Effector CD4-positive, alpha-beta T cell (primary cell): Measurements from ENCODE around the gene PCCA.
"Not testable (repeated sequence)": the region's sequence is repeated elsewhere in the genome, so short reads cannot be mapped to it uniquely, and the experiment has no call there.

Experiments used
- DNase-seq: peaks from one replicate; pipeline ENCODE4 v3.0.0-alpha.2; 2020

Gene PCCA

DNA sequence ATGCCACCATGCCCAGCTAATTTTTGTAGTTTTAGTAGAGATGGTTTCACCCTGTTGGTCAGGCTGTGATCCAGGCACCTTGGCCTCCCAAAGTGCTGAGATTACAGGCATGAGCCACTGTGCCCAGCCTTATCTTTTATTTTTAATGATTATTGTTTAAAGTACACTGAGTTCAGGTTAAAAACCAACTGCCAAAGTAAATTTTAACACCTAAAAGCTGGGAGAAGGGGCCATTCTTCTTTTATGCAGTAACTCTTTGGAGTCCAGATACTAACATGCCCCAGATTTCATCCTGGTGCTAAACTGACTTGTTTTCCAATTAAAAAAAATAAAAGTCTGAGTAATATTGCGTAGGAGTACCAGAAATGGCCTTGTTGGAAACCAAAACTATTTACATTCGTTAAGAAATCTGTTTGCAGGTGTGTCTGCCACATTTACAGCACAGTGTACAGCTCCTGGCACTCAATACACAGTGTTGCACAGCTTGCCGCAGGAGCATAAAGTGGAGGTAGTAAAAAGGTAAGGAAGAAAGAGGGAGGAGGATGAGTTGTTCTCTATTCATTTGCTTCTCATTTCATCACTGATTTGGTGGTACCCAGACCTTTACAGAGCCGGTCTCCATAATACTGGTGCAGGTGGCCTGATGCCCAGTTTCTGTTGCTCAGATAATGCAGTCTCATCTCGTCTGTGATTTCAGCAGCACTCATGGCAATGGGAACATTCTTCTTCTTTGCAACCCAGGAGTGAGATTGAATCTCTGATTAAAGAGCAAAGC lies 108.9 kb downstream of the PCCA start:
- DNase-seq, result no peak

DNA sequence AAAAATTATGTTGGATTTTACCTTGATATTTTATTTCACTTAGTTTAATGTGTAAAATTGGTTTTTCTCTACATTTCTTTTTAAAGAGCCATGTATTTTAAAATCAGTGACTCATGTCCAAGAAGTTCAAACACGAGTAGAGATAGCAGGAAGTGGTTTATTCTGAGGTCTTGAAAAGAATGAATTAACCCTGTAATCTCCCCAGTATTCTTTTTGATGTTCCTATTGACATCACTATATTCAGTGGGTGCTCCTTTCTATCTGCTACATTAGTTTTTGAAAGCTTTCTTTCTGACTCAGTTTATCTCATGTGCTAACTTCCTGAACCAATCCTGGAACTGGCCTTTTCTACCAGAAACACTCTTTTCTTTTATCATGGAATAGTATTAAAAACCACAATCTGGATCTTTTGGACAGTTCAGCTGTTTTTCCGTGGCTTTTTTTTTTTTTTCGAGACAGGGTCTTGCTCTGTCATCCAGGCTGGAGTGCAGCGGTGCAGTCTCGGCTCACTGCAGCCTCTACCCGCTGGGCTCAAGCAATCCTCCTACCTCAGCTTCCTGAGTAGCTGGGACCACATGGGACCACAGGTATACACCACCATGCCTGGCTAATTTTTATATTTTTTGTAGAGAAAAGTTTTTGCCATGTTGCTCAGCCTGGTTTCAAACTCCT lies 114.9 kb downstream of the PCCA start:
- no peak for DNase-seq

DNA sequence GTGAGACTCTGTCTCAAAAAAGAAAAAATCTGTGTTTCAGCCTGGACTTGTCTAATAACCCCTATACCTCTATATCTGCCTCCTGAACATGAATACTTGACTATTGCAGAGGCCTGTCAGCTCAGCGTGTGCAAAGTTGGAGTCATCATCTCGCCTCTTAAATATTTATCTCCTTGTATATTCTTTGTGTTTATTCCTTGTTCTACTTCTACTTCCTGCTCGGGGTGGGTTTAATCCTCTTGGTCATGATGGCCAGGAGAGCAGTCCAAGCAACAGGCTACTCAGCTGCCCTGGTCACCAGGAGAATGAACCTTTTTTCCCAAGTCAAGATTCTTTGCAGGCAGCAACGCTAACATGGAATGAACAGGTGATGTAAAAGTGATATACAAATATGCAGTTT lies 119.1 kb downstream of the PCCA start:
- DNase-seq, result no peak

DNA sequence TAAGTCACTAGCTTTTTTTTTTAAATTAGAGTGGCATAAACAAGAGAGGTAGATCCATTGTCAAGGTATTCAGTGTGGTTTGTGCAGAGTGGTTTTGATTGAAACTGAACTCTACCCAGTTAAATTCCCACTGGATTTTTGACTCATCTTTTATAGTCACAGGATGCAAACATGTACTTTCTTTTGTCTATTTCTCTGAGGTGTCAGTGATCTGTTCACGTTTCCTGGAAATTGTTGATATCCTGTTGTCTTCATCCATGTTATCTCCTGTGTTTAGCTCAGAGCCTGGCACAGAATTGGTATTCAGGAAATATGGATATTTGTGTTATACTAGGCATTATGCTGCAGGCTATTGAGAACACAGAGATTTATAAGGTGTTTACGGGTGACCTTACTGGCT lies 119.7 kb downstream of the PCCA start:
- no peak for DNase-seq

DNA sequence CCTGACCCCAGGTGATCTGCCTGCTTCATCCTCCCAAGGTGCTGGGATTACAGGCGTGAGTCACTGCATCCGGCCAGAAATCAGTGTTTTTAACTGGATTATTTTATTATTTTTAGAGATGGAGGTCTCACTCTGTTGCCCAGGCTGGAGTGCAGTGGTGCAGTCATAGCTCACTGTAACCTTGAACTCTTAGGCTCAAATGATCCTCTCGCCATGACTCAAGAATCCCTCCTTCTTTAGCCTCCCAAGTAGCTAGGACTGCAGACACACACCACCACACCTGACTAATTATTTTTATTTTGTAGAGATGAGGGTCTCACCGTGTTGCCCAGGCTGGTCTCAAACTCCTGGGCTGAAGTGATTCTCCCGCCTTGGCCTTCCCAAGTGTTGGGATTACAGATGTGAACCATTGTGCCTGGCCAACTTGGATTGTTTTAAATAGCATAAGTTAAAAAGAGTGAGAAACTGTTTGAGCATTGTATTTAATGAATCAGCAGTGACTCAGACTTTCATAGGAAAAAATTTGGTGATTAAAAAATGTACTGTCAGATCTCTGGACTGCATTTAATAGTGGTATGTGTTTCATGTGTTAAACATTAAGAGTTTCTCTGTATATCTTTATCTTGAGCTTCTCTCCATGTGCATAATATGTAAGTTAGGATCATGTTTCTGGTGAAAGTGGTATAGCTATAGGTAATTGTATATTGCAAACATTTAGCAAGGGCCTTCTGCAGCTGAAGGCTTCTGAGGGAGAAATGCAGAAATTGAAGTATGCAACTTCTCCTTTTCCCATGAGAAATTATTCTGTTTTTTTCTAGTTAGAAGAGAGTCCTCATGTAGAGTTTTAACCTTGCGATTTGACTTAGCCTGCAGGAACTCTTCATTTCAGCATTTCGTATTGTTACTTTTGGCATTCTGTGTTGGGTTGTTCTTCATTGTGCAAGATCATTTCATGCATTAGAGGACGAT lies 121.2 kb downstream of the PCCA start:
- no peak for DNase-seq

DNA sequence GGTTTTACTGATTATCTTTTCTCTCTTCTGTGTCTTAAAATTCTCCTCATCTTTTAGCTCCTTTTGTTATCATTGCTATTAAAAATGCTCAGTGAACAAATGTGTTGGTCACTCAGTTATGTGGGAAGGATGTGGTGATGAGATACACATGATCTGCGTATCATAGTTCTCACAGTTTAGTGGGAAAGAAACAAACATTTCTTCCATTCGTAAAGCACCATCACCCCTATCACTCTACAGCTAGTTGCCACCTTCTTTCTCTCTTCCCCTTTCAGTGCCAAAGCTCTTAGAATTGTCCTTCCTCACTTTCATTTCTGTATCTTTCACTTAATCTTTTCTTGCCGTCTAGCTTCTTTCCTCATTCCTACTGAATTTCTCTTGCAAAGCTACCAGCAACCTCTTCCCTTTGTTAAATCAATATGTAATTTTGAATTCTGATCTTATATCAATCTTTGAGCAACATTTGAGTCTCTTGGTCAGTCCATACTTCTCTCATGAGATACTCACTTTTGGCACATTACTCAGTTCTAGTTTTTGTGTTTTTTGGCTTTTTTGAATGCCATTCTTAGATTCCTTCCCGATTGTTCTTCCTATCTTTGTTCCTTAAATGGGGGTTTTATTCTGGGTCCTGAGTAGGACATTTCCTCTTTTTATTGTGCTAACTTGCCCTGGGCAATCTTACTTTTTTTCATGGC lies 122.3 kb downstream of the PCCA start:
- DNase-seq, result no peak

DNA sequence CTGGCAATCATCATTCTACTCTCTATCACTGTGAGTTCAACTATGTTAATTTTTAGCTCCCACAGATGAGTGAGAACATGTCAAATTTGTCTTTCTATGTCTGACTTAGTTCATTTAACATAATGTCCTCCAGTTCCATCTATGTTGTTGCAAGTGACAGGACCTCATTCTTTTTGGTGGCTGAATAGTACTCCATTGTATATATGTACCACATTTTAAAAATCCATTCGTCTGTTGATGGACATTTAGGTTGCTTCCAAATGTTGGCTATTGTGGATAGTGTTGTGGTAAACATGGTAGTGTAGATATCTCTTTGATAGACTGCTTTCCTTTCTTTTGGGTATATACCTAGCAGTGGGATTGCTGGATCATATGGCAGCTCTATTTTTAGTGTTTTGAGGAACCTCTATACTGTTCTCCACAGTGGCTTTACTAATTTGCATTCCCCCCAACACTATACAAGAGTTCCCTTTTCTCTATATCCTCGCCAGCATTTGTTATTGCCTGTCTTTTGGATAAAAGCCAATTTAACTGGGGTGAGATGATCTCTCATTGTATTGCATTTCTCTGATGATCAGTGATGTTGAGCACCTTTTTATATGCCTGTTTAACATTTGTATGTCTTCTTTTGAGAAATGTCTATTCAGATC lies 124.1 kb downstream of the PCCA start:
- DNase-seq, result no peak

DNA sequence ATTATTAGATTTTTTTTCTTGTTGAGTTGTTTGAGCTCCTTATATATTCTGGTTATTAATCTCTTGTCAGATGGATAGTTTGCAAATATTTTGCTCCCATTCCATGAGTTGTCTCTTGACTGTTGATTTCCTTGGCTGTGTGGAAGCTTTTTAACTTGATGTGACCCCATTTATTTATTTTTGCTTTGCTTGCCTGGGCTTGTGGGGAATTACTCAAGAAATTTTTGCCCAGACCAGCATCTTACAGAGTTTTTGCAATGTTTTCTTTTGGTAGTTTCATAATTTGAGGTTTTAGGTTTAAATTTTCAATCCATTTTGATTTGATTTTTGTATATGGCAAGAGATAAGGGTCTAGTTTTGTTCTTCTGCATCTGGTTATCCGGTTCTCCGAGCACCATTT lies 124.7 kb downstream of the PCCA start:
- no peak for DNase-seq

DNA sequence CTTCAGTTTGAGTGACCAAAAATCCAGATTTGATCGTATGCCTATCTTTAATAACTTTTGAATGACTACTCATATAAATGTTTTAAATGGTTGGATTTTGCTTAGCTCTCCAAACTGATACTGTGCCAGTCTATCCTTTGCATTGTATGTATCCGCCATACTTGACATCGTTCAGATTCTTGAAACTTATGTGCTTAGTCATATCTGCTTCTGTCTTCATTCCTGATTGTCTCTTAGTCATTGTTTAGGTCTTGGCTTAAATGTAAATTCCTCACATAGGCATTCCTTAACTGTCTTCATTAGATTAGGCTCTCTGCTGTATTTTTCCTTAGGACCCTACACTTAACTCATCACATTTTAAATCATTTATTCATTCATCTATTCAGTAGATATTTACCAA lies 126.0 kb downstream of the PCCA start:
- DNase-seq, result no peak

DNA sequence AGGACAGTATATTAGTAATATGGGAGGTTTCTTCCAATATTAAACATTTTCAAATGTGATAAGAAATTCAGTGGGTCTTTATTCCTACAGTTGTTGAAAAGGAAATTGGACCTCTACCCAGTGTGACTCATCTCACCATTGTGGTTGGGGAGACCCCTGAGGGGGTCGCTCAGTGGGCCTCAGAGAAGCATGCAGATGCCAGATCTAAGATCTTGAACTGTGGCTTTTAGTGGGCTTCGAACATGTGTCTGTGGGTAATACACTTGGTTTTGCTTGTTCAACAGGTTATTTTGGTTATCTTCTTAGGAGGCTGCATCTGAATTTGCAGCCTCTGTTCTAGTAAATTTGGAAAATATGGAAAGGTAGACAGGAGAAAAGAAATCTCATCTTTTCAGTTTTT lies 132.3 kb downstream of the PCCA start:
- no peak for DNase-seq

DNA sequence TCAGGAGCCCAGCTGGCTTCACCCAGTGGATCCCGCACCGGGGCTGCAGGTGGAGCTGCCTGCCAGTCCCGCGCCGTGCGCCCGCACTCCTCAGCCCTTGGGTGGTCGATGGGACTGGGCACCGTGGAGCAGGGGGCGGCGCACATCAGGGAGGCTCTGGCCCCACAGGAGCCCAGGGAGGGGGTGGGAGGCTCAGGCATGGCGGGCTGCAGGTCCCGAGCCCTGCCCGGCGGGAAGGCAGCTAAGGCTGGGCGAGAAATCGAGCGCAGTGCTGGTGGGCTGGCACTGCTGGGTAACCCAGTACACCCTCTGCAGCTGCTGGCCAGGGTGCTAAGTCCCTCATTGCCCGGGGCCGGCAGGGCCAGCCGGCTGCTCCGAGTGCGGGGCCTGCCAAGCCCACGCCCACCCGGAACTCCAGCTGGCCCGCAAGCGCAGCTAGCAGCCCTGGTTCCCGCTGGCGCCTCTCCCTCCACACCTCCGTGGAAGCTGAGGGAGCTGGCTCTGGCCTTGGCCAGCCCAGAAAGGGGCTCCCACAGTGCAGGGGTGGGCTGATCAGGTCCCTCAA lies 135.2 kb downstream of the PCCA start:
- not testable (repeated sequence) for DNase-seq

DNA sequence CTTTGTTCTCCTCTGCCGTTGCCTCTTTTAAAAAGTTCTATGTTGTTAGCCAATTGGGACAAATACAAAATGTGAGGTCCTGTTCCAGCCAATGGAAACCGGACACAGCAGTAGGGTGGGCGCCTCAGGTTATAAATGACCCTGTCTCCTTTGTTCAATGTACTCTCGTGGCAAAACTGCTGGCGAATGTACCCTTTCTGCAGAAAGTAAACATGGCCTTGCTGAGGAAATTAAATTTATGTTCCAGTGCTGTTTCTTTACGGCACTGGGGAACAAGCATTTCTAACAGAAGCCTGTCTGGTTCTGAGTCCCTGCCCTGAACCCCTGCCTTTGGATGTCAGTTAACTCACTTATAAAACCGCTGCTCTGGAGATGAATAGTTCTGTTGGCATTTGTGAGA lies 140.7 kb downstream of the PCCA start:
- no peak for DNase-seq

DNA sequence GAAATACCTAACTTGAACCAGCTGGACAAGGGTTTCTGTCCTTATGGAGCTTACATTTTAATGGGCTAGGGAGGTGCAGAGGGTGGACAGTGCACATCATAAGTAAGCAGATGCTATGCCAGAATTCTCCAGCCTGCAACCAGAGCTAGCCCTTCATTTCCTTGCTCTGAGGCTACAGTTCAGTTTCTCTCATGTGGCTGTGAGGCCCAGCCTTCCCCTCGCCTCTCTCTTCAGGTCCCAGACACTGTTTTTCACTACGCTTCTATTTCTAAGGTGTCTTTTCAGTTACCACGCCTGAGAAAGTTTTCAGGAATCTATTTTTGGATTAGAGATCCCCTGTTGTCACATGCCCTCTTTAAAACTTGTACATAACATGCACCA lies 141.9 kb downstream of the PCCA start:
- no peak for DNase-seq

DNA sequence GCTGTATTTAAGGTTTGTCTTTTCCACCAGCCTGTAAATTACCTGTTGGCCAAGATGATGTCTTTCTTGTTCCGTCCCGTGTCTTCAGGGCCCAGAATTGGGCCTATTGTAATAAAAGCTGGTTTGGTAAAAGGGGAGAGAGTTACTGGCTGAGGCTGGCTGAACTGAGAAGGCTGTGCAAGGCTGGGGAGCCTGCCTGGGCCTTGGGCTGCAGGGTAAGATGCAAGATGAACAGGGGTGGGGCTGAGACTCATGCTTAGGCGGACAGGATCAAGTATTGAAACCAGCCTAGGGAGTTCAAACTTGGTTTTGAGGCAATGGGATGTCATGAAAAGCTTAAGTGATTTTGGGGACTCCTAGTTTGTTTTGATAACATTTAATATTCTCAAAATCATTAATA lies 142.3 kb downstream of the PCCA start:
- DNase-seq, result no peak

DNA sequence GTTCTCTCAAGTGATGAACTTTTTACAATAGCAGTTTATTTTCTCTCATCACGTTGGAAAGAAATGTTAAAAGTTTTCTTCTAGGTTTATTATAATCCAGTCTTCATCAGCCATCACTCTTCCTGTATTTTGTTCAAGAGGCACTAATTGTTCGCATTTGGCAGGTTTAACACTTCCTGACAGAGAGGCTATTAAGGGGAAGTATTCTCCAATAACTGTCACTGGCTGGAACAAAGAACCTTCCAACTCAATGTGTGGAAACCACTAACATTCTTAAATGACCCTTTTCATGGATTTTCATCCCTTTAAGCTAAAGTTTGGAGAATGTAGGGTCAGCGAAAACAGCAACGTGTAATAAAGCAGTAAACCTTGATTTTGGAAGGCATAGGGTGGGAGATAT lies 145.1 kb downstream of the PCCA start:
- DNase-seq, result no peak

DNA sequence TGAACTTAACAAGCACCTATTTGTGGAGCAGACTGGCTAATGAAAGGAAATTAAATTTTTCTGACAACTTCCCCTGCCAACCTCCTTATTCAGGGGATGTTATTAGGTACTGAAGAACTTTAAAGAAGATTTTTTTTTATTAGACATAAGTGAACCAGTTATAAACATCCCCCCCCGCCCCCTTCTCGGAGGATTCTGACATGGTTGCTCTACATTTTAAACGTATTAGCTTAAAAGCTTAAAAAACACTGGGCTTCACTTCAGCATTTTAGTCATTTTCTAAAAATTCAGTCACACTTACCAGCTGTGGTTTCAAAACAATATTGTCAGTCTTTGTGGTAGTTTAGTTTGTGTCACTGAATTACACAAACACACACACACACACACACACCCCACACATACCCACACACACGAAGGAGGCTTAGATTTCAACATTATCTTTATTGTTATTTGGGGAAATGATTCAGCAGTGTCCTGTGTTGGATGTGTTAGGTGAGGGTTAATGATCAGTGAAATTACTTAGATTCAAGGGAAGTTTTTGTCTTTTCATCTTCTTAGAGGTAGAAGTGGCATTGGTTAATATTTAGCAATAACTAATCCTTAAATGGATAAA lies 145.7 kb downstream of the PCCA start:
- no peak for DNase-seq

DNA sequence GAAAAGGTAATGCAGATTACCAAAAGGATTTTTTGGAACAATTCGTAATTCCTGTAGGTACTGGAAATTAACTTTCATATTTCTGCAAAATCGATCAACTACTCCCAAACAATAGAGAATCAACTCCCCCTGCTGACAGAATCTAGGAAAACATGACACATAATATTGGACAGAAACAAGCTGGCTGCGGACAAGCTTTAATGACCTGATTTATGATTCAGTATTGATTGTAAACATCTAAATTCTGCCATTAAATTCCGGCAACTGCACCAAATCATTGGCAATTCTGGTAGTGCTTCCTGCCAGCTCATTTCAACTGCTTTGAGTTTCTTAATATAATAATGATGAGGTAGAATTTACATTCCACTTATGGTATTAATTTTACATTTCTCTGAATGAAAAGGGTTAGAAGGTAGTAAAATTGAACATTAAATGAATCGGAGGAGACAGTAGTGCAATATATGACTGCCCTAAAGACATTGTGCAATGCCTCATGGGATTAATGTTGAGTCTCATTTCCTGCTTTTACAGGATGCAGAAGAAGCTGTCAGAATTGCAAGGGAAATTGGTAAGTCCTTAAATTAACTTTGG lies 146.5 kb downstream of the PCCA start:
- no peak for DNase-seq

DNA sequence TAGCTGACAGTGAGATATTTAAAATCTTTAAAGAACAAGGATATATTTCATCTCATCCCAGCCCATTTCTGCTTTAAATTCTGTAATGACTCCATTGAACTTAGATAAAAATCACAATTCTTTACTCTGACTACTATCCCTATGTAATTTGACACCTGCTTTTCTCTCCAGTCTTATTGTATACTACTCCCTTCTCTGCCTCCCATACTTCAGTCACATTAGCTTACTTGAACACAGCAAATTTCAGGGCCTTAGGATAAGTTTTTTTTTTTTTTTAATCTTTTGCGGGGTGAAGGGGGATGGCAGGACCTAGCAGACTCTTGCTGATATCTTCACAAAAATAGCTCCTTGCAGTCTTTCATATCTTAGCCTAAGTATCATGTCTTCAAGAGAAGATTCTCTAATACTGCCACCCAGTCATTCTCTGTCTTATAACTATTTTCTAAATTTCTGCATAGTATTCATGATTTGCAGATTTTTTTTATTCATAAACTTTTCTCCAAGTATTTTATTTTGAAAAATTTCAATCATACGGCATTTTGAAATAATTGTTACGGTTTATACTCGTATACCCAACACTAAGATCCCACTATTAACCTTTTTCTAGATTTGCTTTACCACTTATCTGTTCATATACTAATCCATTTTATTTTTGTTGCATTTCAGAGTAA lies 151.4 kb downstream of the PCCA start:
- no peak for DNase-seq

DNA sequence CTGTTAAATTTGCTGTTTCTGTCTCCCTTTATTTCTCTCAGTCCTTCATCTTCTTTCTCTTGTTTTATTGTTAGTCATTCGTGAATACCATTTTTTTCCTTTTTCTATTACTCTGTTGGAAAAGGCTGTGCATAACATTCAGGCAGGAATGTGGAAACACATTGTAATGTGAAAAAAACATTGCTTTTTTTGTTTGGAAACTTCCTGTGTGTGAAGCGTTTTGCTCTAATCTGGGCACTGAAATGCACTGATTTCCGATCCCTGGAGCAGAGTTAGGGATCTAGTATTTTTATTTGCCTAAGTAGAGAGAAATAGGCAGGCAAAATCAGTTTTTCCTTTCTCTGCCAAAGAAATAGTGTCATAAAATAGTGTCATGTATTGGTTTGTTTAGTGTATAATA lies 155.5 kb downstream of the PCCA start:
- DNase-seq, result no peak

DNA sequence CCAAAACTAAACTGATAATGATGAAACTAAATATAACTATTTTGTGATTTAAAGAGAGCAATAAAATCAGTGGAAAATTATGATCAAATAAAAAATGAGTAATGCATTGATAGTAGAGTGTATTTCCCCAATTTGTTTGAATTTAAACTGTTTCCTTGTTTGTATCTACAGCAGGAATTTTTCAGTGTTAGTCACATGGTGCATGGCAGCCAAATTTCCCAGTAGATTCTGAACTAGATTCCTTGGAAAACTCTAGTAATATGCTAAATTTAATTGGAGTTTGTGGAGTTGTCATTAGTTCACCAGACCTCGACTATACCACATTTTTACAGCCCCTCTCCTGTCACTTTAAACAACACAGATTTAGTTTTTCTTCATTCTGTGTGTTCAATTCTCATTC lies 156.2 kb downstream of the PCCA start:
- no peak for DNase-seq

DNA sequence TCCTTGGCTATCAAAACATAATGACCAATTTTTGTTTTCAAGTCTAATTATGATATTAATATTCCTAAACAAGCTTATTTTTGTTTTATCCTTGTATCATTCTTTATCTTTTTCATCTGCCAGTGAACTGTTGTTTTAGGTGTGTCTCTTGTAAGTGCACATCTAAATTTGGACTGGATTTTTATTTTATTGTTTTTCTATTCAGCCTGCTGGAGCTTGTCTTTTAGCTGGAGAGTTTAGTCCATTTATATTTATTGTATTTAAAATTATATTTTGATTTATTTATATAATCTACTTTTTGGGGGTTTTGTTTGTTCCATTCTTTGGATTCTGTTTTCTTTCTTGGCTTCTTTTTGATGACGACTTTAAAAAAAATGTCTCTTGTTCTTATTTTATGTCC lies 159.0 kb downstream of the PCCA start:
- no peak for DNase-seq
